Activated naive CD4-positive, alpha-beta T cell treated with anti-CD3 and anti-CD28 coated beads, Interleukin-2, amount 50 U/mL, for 24 hours (primary cell): Measurements from ENCODE around the gene NSG2.
"Not testable (repeated sequence)": the region's sequence is repeated elsewhere in the genome, so short reads cannot be mapped to it uniquely, and the experiment has no call there.

Experiments used
- H3K27ac Mint-ChIP-seq: one replicate; pipeline ENCODE4 v1.8.0; 2021; ENCODE audit warnings: mild to moderate bottlenecking, mixed read lengths
- H3K27me3 Mint-ChIP-seq: one replicate; pipeline ENCODE4 v1.8.0; 2021; ENCODE audit warnings: mixed read lengths
- H3K36me3 Mint-ChIP-seq: one replicate; pipeline ENCODE4 v1.8.0; 2021; ENCODE audit warnings: mixed read lengths
- H3K4me1 Mint-ChIP-seq: one replicate; pipeline ENCODE4 v1.8.0; 2021; ENCODE audit warnings: mixed read lengths
- H3K4me3 Mint-ChIP-seq: one replicate; pipeline ENCODE4 v1.8.0; 2021; ENCODE audit warnings: mild to moderate bottlenecking, mixed read lengths
- H3K9me3 Mint-ChIP-seq: one replicate; pipeline ENCODE4 v1.8.0; 2021; ENCODE audit warnings: mixed read lengths

The NSG2 gene

GRCh38 chr5:174109698-174110260 lies 64.3 kb downstream of the NSG2 start:
- Mint-ChIP-seq H3K36me3 (no peaks in the 10 kb centered on the region), H3K9me3 (no peaks in the 10 kb centered on the region), H3K4me1 (no peaks in the 10 kb centered on the region)

GRCh38 chr5:174110310-174110709 lies 64.8 kb downstream of the NSG2 start:
- Mint-ChIP-seq H3K4me3 (no peak overlapping the region), H3K9me3 (no peaks in the 10 kb centered on the region), H3K27ac (no peak overlapping the region), H3K27me3 (peaks cover 2% of the 10 kb centered on the region), H3K4me1 (no peaks in the 10 kb centered on the region), H3K36me3 (no peaks in the 10 kb centered on the region)

More at GRCh38 chr5:174109698-174110260, 64.3 kb downstream of the NSG2 start:
- H3K27me3 Mint-ChIP-seq: peaks cover 2% of the 10 kb centered on the region
- no peak overlapping the region for H3K27ac Mint-ChIP-seq
- H3K4me3 Mint-ChIP-seq: no peak overlapping the region

- Mint-ChIP-seq H3K36me3 (no peaks in the 10 kb centered on the region), H3K4me3 (no peak overlapping the region), H3K27me3 (peaks cover 5% of the 10 kb centered on the region), H3K9me3 (no peaks in the 10 kb centered on the region), H3K27ac (no peak overlapping the region), H3K4me1 (no peaks in the 10 kb centered on the region)
These were observed 65.9 kb downstream of the NSG2 start for GRCh38 chr5:174111287-174111973.

- H3K9me3 Mint-ChIP-seq: no peaks in the 10 kb centered on the region
- H3K4me1 Mint-ChIP-seq: no peaks in the 10 kb centered on the region
- peaks cover 5% of the 10 kb centered on the region for H3K27me3 Mint-ChIP-seq
- no peak overlapping the region for H3K4me3 Mint-ChIP-seq
- H3K27ac Mint-ChIP-seq: no peak overlapping the region
- no peaks in the 10 kb centered on the region for H3K36me3 Mint-ChIP-seq
These were observed 69.7 kb downstream of the NSG2 start for GRCh38 chr5:174115226-174115625.

GRCh38 chr5:174118823-174119467 lies 73.4 kb downstream of the NSG2 start:
- Mint-ChIP-seq H3K9me3 (no peaks in the 10 kb centered on the region), H3K4me3 (no peak overlapping the region), H3K36me3 (no peaks in the 10 kb centered on the region), H3K4me1 (no peaks in the 10 kb centered on the region), H3K27ac (no peak overlapping the region), H3K27me3 (peaks cover 4% of the 10 kb centered on the region)

- Mint-ChIP-seq H3K27me3 (peaks cover 4% of the 10 kb centered on the region), H3K27ac (no peak overlapping the region), H3K9me3 (no peaks in the 10 kb centered on the region), H3K4me3 (no peak overlapping the region), H3K36me3 (no peaks in the 10 kb centered on the region), H3K4me1 (no peaks in the 10 kb centered on the region)
These were observed 74.0 kb downstream of the NSG2 start for GRCh38 chr5:174119468-174119881.

- Mint-ChIP-seq H3K27ac (no peak overlapping the region), H3K4me3 (no peak overlapping the region), H3K4me1 (no peaks in the 10 kb centered on the region), H3K9me3 (no peaks in the 10 kb centered on the region), H3K27me3 (peaks cover 5% of the 10 kb centered on the region), H3K36me3 (no peaks in the 10 kb centered on the region)
These were observed 75.0 kb downstream of the NSG2 start for GRCh38 chr5:174120401-174121005.

GRCh38 chr5:174134545-174134944 lies 89.0 kb downstream of the NSG2 start:
- Mint-ChIP-seq H3K4me3 (no peak overlapping the region), H3K36me3 (no peaks in the 10 kb centered on the region), H3K27ac (no peak overlapping the region)

GRCh38 chr5:174139623-174140022 lies 94.1 kb downstream of the NSG2 start:
- H3K9me3 Mint-ChIP-seq: no peaks in the 10 kb centered on the region
- no peaks in the 10 kb centered on the region for H3K36me3 Mint-ChIP-seq
- no peak overlapping the region for H3K4me3 Mint-ChIP-seq
- H3K27me3 Mint-ChIP-seq: no peaks in the 10 kb centered on the region
- no peak overlapping the region for H3K27ac Mint-ChIP-seq
- no peaks in the 10 kb centered on the region for H3K4me1 Mint-ChIP-seq

More at GRCh38 chr5:174134545-174134944, 89.0 kb downstream of the NSG2 start:
- Mint-ChIP-seq H3K27me3 (no peaks in the 10 kb centered on the region), H3K9me3 (no peaks in the 10 kb centered on the region), H3K4me1 (no peaks in the 10 kb centered on the region)

- Mint-ChIP-seq H3K9me3 (no peaks in the 10 kb centered on the region), H3K27ac (no peak overlapping the region), H3K36me3 (no peaks in the 10 kb centered on the region), H3K4me3 (no peak overlapping the region), H3K27me3 (no peaks in the 10 kb centered on the region), H3K4me1 (no peaks in the 10 kb centered on the region)
These were observed 95.0 kb downstream of the NSG2 start for GRCh38 chr5:174140452-174141020.

- no peaks in the 10 kb centered on the region for H3K9me3 Mint-ChIP-seq
- no peaks in the 10 kb centered on the region for H3K27me3 Mint-ChIP-seq
- H3K4me3 Mint-ChIP-seq: no peak overlapping the region
- H3K27ac Mint-ChIP-seq: no peak overlapping the region
- no peaks in the 10 kb centered on the region for H3K36me3 Mint-ChIP-seq
- no peaks in the 10 kb centered on the region for H3K4me1 Mint-ChIP-seq
These were observed 95.9 kb downstream of the NSG2 start for GRCh38 chr5:174141398-174141797.

GRCh38 chr5:174145091-174145490 lies 99.6 kb downstream of the NSG2 start:
- H3K36me3 Mint-ChIP-seq: no peaks in the 10 kb centered on the region
- peaks cover 3% of the 10 kb centered on the region for H3K27me3 Mint-ChIP-seq
- H3K27ac Mint-ChIP-seq: no peak overlapping the region
- H3K4me3 Mint-ChIP-seq: no peak overlapping the region
- H3K4me1 Mint-ChIP-seq: no peaks in the 10 kb centered on the region
- H3K9me3 Mint-ChIP-seq: no peaks in the 10 kb centered on the region

- no peaks in the 10 kb centered on the region for H3K4me1 Mint-ChIP-seq
- no peak overlapping the region for H3K27ac Mint-ChIP-seq
- peaks cover 3% of the 10 kb centered on the region for H3K27me3 Mint-ChIP-seq
- H3K36me3 Mint-ChIP-seq: no peaks in the 10 kb centered on the region
- H3K9me3 Mint-ChIP-seq: no peaks in the 10 kb centered on the region
- H3K4me3 Mint-ChIP-seq: no peak overlapping the region
These were observed 100.3 kb downstream of the NSG2 start for GRCh38 chr5:174145821-174146220.

GRCh38 chr5:174146556-174146955 lies 101.0 kb downstream of the NSG2 start:
- Mint-ChIP-seq H3K4me3 (no peak overlapping the region), H3K27ac (no peak overlapping the region), H3K9me3 (no peaks in the 10 kb centered on the region), H3K4me1 (no peaks in the 10 kb centered on the region), H3K36me3 (no peaks in the 10 kb centered on the region), H3K27me3 (peaks cover 3% of the 10 kb centered on the region)

- H3K27me3 Mint-ChIP-seq, H3K4me1 Mint-ChIP-seq, H3K4me3 Mint-ChIP-seq, H3K36me3 Mint-ChIP-seq, H3K9me3 Mint-ChIP-seq, H3K27ac Mint-ChIP-seq: not testable (repeated sequence)
These were observed 101.5 kb downstream of the NSG2 start for GRCh38 chr5:174147012-174147411.

- Mint-ChIP-seq H3K9me3 (no peaks in the 10 kb centered on the region), H3K4me1 (no peaks in the 10 kb centered on the region), H3K4me3 (no peak overlapping the region), H3K27me3 (peaks cover 3% of the 10 kb centered on the region), H3K27ac (no peak overlapping the region), H3K36me3 (no peaks in the 10 kb centered on the region)
These were observed 102.0 kb downstream of the NSG2 start for GRCh38 chr5:174147551-174147950.
